Measurements from ENCODE around the gene NT5DC3.
A peak's percentile ranks its signal among the peaks of the same experiment; 100 is the strongest.

The NT5DC3 gene

GRCh38 chr12:103769240-103769945, 71.6 kb downstream of the NT5DC3 start:
- Histone ChIP-seq H3K36me3 (ENCODE audit: control insufficient read depth in 4 of 4, insufficient read depth in 4 of 4, low read length in 3 of 4) (no peaks in the 10 kb centered on the region), H3K4me1 (ENCODE audit: control extremely low read depth in 1 of 4, control insufficient read depth in 4 of 4, insufficient read depth in 4 of 4, low read length in 3 of 4) (no peaks in the 10 kb centered on the region), H3K9me3 (ENCODE audit: control extremely low read depth in 1 of 5, control insufficient read depth in 4 of 5, insufficient read depth in 2 of 5, low read depth in 1 of 5, low read length in 4 of 5) (no peaks in the 10 kb centered on the region), H3K4me3 (ENCODE audit: control insufficient read depth in 1 of 7, extremely low read depth in 1 of 7, insufficient read depth in 4 of 7, low read depth in 2 of 7, low read length in 6 of 7) (no peak overlapping the region), H3K27me3 (replicated peaks in 2 of 5; ENCODE audit: control insufficient read depth in 4 of 5, insufficient read depth in 5 of 5, low read length in 4 of 5) (no peaks in the 10 kb centered on the region), H3K27ac (ENCODE audit: insufficient read depth in 1 of 2, low read depth in 1 of 2, low read length in 2 of 2, poor library complexity in 1 of 2, severe bottlenecking in 2 of 2) (no peak overlapping the region)
- POLR2A ChIA-PET, result interaction anchor here (0.7 kb wide), 1 partner anchor 1104 kb away, joined by 3 read pairs; no protein-coding TSS in a partner anchor
- WGBS (ENCODE audit: insufficient coverage), result 100% methylated on average over 5 of the region's 9 CpGs
- no peak for DNase-seq
- CTCF ChIA-PET, result interaction anchor here (0.6 to 5.7 kb wide), 5 partner anchors 9 to 186 kb away, joined by 3 to 72 read pairs (median 14); no protein-coding TSS in a partner anchor

GRCh38 chr12:103768467-103769123, 72.4 kb downstream of the NT5DC3 start:
- Histone ChIP-seq H3K4me3 (ENCODE audit: control insufficient read depth in 1 of 7, extremely low read depth in 1 of 7, insufficient read depth in 4 of 7, low read depth in 2 of 7, low read length in 6 of 7) (no peak overlapping the region), H3K4me1 (ENCODE audit: control extremely low read depth in 1 of 4, control insufficient read depth in 4 of 4, insufficient read depth in 4 of 4, low read length in 3 of 4) (no peaks in the 10 kb centered on the region), H3K36me3 (ENCODE audit: control insufficient read depth in 4 of 4, insufficient read depth in 4 of 4, low read length in 3 of 4) (no peaks in the 10 kb centered on the region), H3K9me3 (ENCODE audit: control extremely low read depth in 1 of 5, control insufficient read depth in 4 of 5, insufficient read depth in 2 of 5, low read depth in 1 of 5, low read length in 4 of 5) (no peaks in the 10 kb centered on the region), H3K27ac (ENCODE audit: insufficient read depth in 1 of 2, low read depth in 1 of 2, low read length in 2 of 2, poor library complexity in 1 of 2, severe bottlenecking in 2 of 2) (no peak overlapping the region), H3K27me3 (replicated peaks in 2 of 5; ENCODE audit: control insufficient read depth in 4 of 5, insufficient read depth in 5 of 5, low read length in 4 of 5) (no peaks in the 10 kb centered on the region)
- ChIA-PET POLR2A (no interaction called here), CTCF (interaction anchor here (1.1 to 5.7 kb wide), 2 partner anchors 60 to 100 kb away, joined by 3 to 72 read pairs; no protein-coding TSS in a partner anchor)
- DNase-seq, result peak in 1 of 3 donors; percentile 5
- WGBS (ENCODE audit: insufficient coverage), result 100% methylated on average over 6 of the region's 8 CpGs

GRCh38 chr12:103766028-103766427, 75.0 kb downstream of the NT5DC3 start:
- H3K27ac ChIP-seq (ENCODE audit: insufficient read depth in 1 of 2, low read depth in 1 of 2, low read length in 2 of 2, poor library complexity in 1 of 2, severe bottlenecking in 2 of 2), result no peak overlapping the region
- H3K4me1 ChIP-seq (ENCODE audit: control extremely low read depth in 1 of 4, control insufficient read depth in 4 of 4, insufficient read depth in 4 of 4, low read length in 3 of 4), result no peaks in the 10 kb centered on the region
- H3K9me3 ChIP-seq (ENCODE audit: control extremely low read depth in 1 of 5, control insufficient read depth in 4 of 5, insufficient read depth in 2 of 5, low read depth in 1 of 5, low read length in 4 of 5), result no peaks in the 10 kb centered on the region
- CTCF ChIA-PET, result interaction anchor here (1.7 kb wide), 2 partner anchors 15 to 105 kb away, joined by 4 to 6 read pairs; no protein-coding TSS in a partner anchor
- no peaks in the 10 kb centered on the region for H3K27me3 ChIP-seq (replicated peaks in 2 of 5; ENCODE audit: control insufficient read depth in 4 of 5, insufficient read depth in 5 of 5, low read length in 4 of 5)
- WGBS (ENCODE audit: insufficient coverage), result 94% methylated on average over 3 of the region's 6 CpGs
- no peak for DNase-seq
- no peaks in the 10 kb centered on the region for H3K36me3 ChIP-seq (ENCODE audit: control insufficient read depth in 4 of 4, insufficient read depth in 4 of 4, low read length in 3 of 4)
- no peak overlapping the region for H3K4me3 ChIP-seq (ENCODE audit: control insufficient read depth in 1 of 7, extremely low read depth in 1 of 7, insufficient read depth in 4 of 7, low read depth in 2 of 7, low read length in 6 of 7)
- POLR2A ChIA-PET, result no interaction called here

GRCh38 chr12:103765322-103765721, 75.7 kb downstream of the NT5DC3 start:
- H3K4me1 ChIP-seq (ENCODE audit: control extremely low read depth in 1 of 4, control insufficient read depth in 4 of 4, insufficient read depth in 4 of 4, low read length in 3 of 4), result no peaks in the 10 kb centered on the region
- no peaks in the 10 kb centered on the region for H3K27me3 ChIP-seq (replicated peaks in 2 of 5; ENCODE audit: control insufficient read depth in 4 of 5, insufficient read depth in 5 of 5, low read length in 4 of 5)
- 95% methylated on average over 4 of the region's 5 CpGs for WGBS (ENCODE audit: insufficient coverage)
- POLR2A ChIA-PET, result interaction anchor here (0.6 kb wide), 1 partner anchor 178 kb away, joined by 3 read pairs; no protein-coding TSS in a partner anchor
- H3K4me3 ChIP-seq (ENCODE audit: control insufficient read depth in 1 of 7, extremely low read depth in 1 of 7, insufficient read depth in 4 of 7, low read depth in 2 of 7, low read length in 6 of 7), result no peak overlapping the region
- H3K36me3 ChIP-seq (ENCODE audit: control insufficient read depth in 4 of 4, insufficient read depth in 4 of 4, low read length in 3 of 4), result no peaks in the 10 kb centered on the region
- H3K27ac ChIP-seq (ENCODE audit: insufficient read depth in 1 of 2, low read depth in 1 of 2, low read length in 2 of 2, poor library complexity in 1 of 2, severe bottlenecking in 2 of 2), result no peak overlapping the region
- H3K9me3 ChIP-seq (ENCODE audit: control extremely low read depth in 1 of 5, control insufficient read depth in 4 of 5, insufficient read depth in 2 of 5, low read depth in 1 of 5, low read length in 4 of 5), result no peaks in the 10 kb centered on the region
- DNase-seq, result no peak
- CTCF ChIA-PET, result interaction anchor here (1.7 kb wide), 2 partner anchors 14 to 105 kb away, joined by 4 to 6 read pairs; no protein-coding TSS in a partner anchor

DNA sequence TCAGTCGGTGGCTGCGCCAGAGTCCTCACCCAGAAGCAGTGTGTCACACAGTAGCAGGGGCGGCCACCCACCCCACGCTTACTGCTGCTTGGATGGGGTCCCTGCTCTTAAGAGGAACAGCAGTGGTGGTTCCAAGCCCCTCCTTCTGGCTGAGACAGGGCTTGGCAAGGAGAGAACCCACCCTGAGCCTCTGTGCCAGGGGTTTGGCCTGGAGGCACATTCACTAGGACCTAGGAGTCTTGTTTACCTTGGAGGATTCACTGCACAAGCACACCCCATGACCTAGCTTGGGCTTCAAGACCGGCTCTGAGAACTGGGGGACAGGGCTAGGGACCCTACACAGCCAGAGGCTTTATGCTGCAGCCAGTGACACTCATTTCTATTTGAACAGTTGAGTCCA, 78.6 kb downstream of the NT5DC3 start:
- no peak overlapping the region for H3K27ac ChIP-seq (ENCODE audit: insufficient read depth in 1 of 2, low read depth in 1 of 2, low read length in 2 of 2, poor library complexity in 1 of 2, severe bottlenecking in 2 of 2)
- ChIA-PET POLR2A (no interaction called here), CTCF (interaction anchor here (2.1 kb wide), 1 partner anchor 8 kb away, joined by 6 read pairs; no protein-coding TSS in a partner anchor)
- H3K36me3 ChIP-seq (ENCODE audit: control insufficient read depth in 4 of 4, insufficient read depth in 4 of 4, low read length in 3 of 4), result no peaks in the 10 kb centered on the region
- DNase-seq, result no peak
- H3K27me3 ChIP-seq (replicated peaks in 2 of 5; ENCODE audit: control insufficient read depth in 4 of 5, insufficient read depth in 5 of 5, low read length in 4 of 5), result no peaks in the 10 kb centered on the region
- WGBS (ENCODE audit: insufficient coverage), result 90% methylated on average over 5 of the region's 5 CpGs
- H3K9me3 ChIP-seq (ENCODE audit: control extremely low read depth in 1 of 5, control insufficient read depth in 4 of 5, insufficient read depth in 2 of 5, low read depth in 1 of 5, low read length in 4 of 5), result no peaks in the 10 kb centered on the region
- H3K4me1 ChIP-seq (ENCODE audit: control extremely low read depth in 1 of 4, control insufficient read depth in 4 of 4, insufficient read depth in 4 of 4, low read length in 3 of 4), result no peaks in the 10 kb centered on the region
- no peak overlapping the region for H3K4me3 ChIP-seq (ENCODE audit: control insufficient read depth in 1 of 7, extremely low read depth in 1 of 7, insufficient read depth in 4 of 7, low read depth in 2 of 7, low read length in 6 of 7)

DNA sequence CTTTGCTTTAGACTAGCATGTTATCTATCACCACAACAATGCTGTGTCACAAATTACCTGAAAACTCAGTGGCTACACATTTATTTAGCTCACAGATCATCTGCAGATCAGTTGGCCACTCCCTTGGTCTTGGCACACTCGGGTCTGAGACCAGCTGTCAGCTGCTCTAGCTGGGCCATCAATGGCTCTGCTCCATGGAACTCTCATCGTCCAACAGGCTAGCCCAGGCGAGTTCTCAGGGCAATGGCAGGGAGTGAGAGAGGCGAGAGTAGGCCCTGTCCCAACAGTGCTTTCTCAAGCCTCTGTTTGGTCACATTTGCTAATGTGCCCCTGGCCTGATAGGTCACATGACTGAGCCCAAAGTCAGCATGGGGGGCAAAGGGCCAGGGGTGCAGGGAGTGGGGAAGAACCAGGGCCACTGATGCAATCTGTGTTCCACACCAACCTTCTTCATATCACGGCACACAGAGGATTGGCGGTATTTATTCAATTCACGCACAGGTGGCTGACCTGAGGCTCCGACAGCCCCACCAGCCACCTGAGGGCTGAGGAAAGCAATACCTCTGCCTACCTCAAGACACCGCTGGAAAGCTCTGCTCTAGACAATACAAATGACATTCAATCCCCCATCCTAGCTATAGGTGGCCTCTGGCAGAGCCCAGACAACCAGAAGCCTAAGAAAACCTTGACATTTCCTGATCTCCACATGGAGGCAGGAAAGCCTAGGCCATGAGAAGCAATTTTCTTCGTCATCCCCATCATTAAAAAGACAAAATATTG, 82.5 kb downstream of the NT5DC3 start:
- Histone ChIP-seq H3K27me3 (replicated peaks in 2 of 5; ENCODE audit: control insufficient read depth in 4 of 5, insufficient read depth in 5 of 5, low read length in 4 of 5) (no peaks in the 10 kb centered on the region), H3K4me1 (ENCODE audit: control extremely low read depth in 1 of 4, control insufficient read depth in 4 of 4, insufficient read depth in 4 of 4, low read length in 3 of 4) (no peaks in the 10 kb centered on the region), H3K27ac (ENCODE audit: insufficient read depth in 1 of 2, low read depth in 1 of 2, low read length in 2 of 2, poor library complexity in 1 of 2, severe bottlenecking in 2 of 2) (no peak overlapping the region), H3K4me3 (ENCODE audit: control insufficient read depth in 1 of 7, extremely low read depth in 1 of 7, insufficient read depth in 4 of 7, low read depth in 2 of 7, low read length in 6 of 7) (no peak overlapping the region), H3K36me3 (ENCODE audit: control insufficient read depth in 4 of 4, insufficient read depth in 4 of 4, low read length in 3 of 4) (no peaks in the 10 kb centered on the region), H3K9me3 (ENCODE audit: control extremely low read depth in 1 of 5, control insufficient read depth in 4 of 5, insufficient read depth in 2 of 5, low read depth in 1 of 5, low read length in 4 of 5) (no peaks in the 10 kb centered on the region)
- no peak for DNase-seq
- ChIA-PET POLR2A (no interaction called here), CTCF (interaction anchor here (3.8 kb wide), 1 partner anchor 12 kb away, joined by 14 read pairs; no protein-coding TSS in a partner anchor)
- 100% methylated on average over 10 of the region's 10 CpGs for WGBS (ENCODE audit: insufficient coverage)
